CMK (cell line): ENCODE measurements around the gene ISM1.

ENCODE experiments used
- DNase-seq: peaks from one replicate; pipeline ENCODE4 v3.0.0-alpha.2; 2010; ENCODE audit warnings: low read depth

Gene ISM1

DNA sequence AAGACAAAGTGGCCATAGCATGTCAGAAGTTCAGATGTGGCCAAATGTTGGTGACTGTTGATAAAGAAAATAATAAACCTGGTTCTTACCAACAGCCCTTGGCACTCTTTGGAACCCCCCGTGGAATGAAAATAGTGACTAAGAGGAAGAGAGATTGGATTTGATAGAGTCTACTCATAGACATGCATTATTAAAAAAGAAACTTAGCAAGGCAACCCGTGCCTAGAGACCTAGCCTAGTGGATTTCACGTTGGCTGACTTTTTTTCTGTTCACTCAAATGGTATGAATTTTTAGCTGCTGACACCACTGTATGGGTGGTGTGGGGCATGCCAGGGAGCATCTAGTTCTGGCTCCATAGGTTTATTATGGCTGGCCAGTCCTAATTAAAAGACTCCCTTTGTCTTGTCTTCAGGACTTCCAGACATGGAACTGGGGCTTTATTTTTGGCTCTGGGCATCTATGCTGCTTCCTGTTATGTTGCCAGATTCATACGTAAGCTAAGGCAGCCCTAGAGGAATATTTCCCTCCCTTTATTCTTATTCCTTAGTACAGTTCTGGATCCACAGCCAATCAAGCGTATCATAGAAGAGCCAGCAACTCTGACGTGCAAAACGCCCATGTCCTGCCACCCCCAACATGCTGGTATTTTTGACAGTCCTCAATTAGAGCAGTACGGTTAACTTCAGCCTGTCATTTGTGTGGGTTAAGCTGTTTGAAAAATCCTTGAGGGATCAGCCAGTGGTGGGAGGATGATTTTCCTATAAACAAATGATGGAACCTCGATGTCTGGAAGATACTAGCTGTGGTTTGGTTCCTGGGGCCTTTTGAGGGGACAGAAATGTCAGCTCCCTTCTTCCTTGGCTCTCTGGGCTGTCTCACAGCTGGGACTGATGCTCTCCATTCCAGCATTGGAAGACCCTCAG is 127.5 kb downstream of the ISM1 start:
- no peak for DNase-seq

DNA sequence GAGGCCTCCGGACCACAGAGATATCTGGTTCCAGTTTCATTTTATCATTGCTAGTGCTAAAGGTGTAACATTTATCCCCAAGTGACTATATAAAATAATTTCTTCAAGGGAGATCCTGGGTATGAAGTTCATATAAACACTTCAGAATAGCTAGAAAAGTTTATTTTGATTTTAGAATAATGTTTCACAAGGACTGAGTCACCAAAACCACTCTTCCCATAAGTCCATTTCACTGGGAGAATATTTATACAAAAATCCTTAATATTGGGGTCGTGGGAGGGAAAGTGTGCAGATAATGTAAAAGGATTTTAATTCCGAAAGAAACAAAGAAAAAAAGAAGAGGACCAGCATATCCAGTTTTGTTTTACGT is 128.1 kb downstream of the ISM1 start:
- no peak for DNase-seq
